Hepatocyte (in vitro differentiated cells): ENCODE measurements around the gene ARL6IP4. TPM values are rescaled to one million over a fixed set of nuclear protein-coding genes. Genes with fewer than 3 reads are reported as not detected.

ENCODE experiments used
- DNase-seq: peaks from one replicate; pipeline ENCODE4 v3.0.0-alpha.2; 2016; ENCODE audit warnings: low spot score
- H2AFZ ChIP-seq: fragments of 200-600 bp; sonication (generic); 2 replicates; pipeline ENCODE4 v1.6.0; 2016; ENCODE audit warnings: antibody characterized with exemption, mild to moderate bottlenecking
- H3K27ac ChIP-seq: fragments of 200-600 bp; sonication (generic); 2 replicates; pipeline ENCODE4 v1.5.1; 2016; ENCODE audit warnings: mild to moderate bottlenecking
- H3K27me3 ChIP-seq: fragments of 200-600 bp; sonication (generic); 2 replicates; pipeline ENCODE4 v1.6.1; 2016
- H3K36me3 ChIP-seq: fragments of 200-600 bp; sonication (generic); replicated peaks from 2 replicates; pipeline ENCODE4 v1.5.1; 2016; ENCODE audit warnings: low read depth; ENCODE audit not compliant: insufficient read depth
- H3K4me1 ChIP-seq: fragments of 200-600 bp; sonication (generic); 2 replicates; pipeline ENCODE4 v1.5.1; 2016; ENCODE audit warnings: mild to moderate bottlenecking, moderate library complexity; ENCODE audit not compliant: insufficient read depth
- H3K4me2 ChIP-seq: fragments of 200-600 bp; sonication (generic); 2 replicates; pipeline ENCODE4 v1.6.0; 2016
- H3K4me3 ChIP-seq: fragments of 200-600 bp; sonication (generic); 2 replicates; pipeline ENCODE4 v1.5.1; 2016; ENCODE audit warnings: mild to moderate bottlenecking
- H3K79me2 ChIP-seq: fragments of 200-600 bp; sonication (generic); 2 replicates; pipeline ENCODE4 v1.6.0; 2017; ENCODE audit warnings: mild to moderate bottlenecking
- H3K9me2 ChIP-seq: fragments of 200-600 bp; sonication (generic); replicated peaks from 2 replicates; pipeline ENCODE4 v1.6.0; 2017; ENCODE audit warnings: mild to moderate bottlenecking; ENCODE audit not compliant: insufficient read depth
- H3K9me3 ChIP-seq: fragments of 200-600 bp; sonication (generic); 2 replicates; pipeline ENCODE4 v1.5.1; 2016; ENCODE audit warnings: low read depth, mild to moderate bottlenecking
- H4K20me1 ChIP-seq: fragments of 200-600 bp; sonication (generic); 2 replicates; pipeline ENCODE4 v1.6.0; 2016; ENCODE audit warnings: mild to moderate bottlenecking; ENCODE audit not compliant: insufficient read depth, poor library complexity, severe bottlenecking
- CTCF ChIP-seq: fragments of 200-600 bp; sonication (generic); IDR thresholded peaks from 2 replicates; pipeline ENCODE4 v1.5.1; 2016; ENCODE audit warnings: antibody characterized with exemption, mild to moderate bottlenecking; ENCODE audit not compliant: poor library complexity
- EZH2 ChIP-seq: fragments of 200-600 bp; sonication (generic); IDR thresholded peaks from 2 replicates; pipeline ENCODE4 v1.6.1; 2016; ENCODE audit warnings: antibody characterized with exemption, mild to moderate bottlenecking, borderline replicate concordance
- EZH2phosphoT487 ChIP-seq: fragments of 200-600 bp; sonication (generic); IDR thresholded peaks from one replicate; pipeline ENCODE4 v1.6.1; 2018; ENCODE audit warnings: antibody characterized with exemption, mild to moderate bottlenecking, low read depth, moderate library complexity; ENCODE audit not compliant: unreplicated experiment, severe bottlenecking
- WGBS: methylation state at CpG from one replicate; pipeline ENCODE4 v1.1.6; 2016; ENCODE audit warnings: low lambda C conversion rate; ENCODE audit errors: missing lambda C conversion rate; 5-methylcytosine and 5-hydroxymethylcytosine counted together
- polyA plus RNA-seq: library from polyadenylated mRNA; unstranded; fragments of >200 nt; fragmentation: Nextera tagmentation; extraction: Ambion mirVana; gene quantifications from 2 replicates; pipeline ENCODE4 v1.2.1, GENCODE V29; 2016
- total RNA-seq: library from RNA; depleted of rRNA; stranded (reverse); fragments of >200 nt; gene quantifications from 2 replicates; pipeline ENCODE4 v1.2.3, GENCODE V29; 2014

Gene ARL6IP4
- total and polyA plus RNA-seq, 2 experiments from 2014 or later = 138 to 248 TPM

GRCh38 chr12:122956035-122956434 is 24.4 kb upstream of the ARL6IP4 start:
- 88% methylated on average over 2 of the region's 2 CpGs for WGBS
- H3K27me3 ChIP-seq = no peaks in the 10 kb centered on the region
- H3K4me2 ChIP-seq = no peak overlapping the region
- no peak for DNase-seq
- no peaks in the 10 kb centered on the region for H4K20me1 ChIP-seq
- no peak overlapping the region for H3K27ac ChIP-seq
- no peak overlapping the region for H3K4me3 ChIP-seq
- H3K9me3 ChIP-seq = no peaks in the 10 kb centered on the region
- no peak for TF ChIP-seq EZH2
- TF ChIP-seq EZH2phosphoT487 = no peak
- no peak for TF ChIP-seq CTCF
- no peaks in the 10 kb centered on the region for H3K9me2 ChIP-seq
- H2AFZ ChIP-seq = no peak overlapping the region
- no peaks in the 10 kb centered on the region for H3K79me2 ChIP-seq
- H3K4me1 ChIP-seq = no peaks in the 10 kb centered on the region
- H3K36me3 ChIP-seq = no peaks in the 10 kb centered on the region

- Histone ChIP-seq H3K4me2 (no peak overlapping the region), H2AFZ (no peak overlapping the region), H3K27me3 (no peaks in the 10 kb centered on the region), H3K27ac (no peak overlapping the region), H3K4me3 (no peak overlapping the region), H3K79me2 (no peaks in the 10 kb centered on the region), H4K20me1 (no peaks in the 10 kb centered on the region), H3K9me3 (no peaks in the 10 kb centered on the region), H3K9me2 (no peaks in the 10 kb centered on the region), H3K4me1 (no peaks in the 10 kb centered on the region), H3K36me3 (no peaks in the 10 kb centered on the region)
- WGBS = 98% methylated on average over 5 of the region's 5 CpGs
- DNase-seq = no peak
- TF ChIP-seq CTCF (no peak), EZH2phosphoT487 (no peak), EZH2 (no peak)
Measured at GRCh38 chr12:122958198-122958888, 22.1 kb upstream of the ARL6IP4 start.

- Histone ChIP-seq H3K4me1 (no peaks in the 10 kb centered on the region), H3K9me3 (no peaks in the 10 kb centered on the region), H2AFZ (no peak overlapping the region), H3K9me2 (no peaks in the 10 kb centered on the region), H3K27me3 (no peaks in the 10 kb centered on the region), H3K4me2 (no peak overlapping the region), H4K20me1 (no peaks in the 10 kb centered on the region), H3K4me3 (no peak overlapping the region), H3K27ac (no peak overlapping the region), H3K36me3 (no peaks in the 10 kb centered on the region), H3K79me2 (no peaks in the 10 kb centered on the region)
- WGBS = 95% methylated on average over 34 of the region's 35 CpGs
- no peak for DNase-seq
- TF ChIP-seq EZH2 = no peak
- no peak for TF ChIP-seq CTCF
- TF ChIP-seq EZH2phosphoT487 = no peak
Measured at GRCh38 chr12:122959566-122960192, 20.8 kb upstream of the ARL6IP4 start.
